HCT116 (cell line): ENCODE data around the gene KBTBD3. TPM values are rescaled to one million over a fixed set of nuclear protein-coding genes. Genes with fewer than 3 reads are reported as not detected.

Experiments
- ATAC-seq: fragments of 200-7000 bp; cut with Tn5 transposase; 2 replicates; pipeline ENCODE4 v1.9.1; 2020; ENCODE audit warnings: mild to moderate bottlenecking, moderate library complexity
- BruUV-seq: library from RNA; stranded (reverse); fragments of 400-500 nt; replicated peaks from 2 replicates; lab custom pipeline; 2021; lab: Mats Ljungman, UMichigan
- CTCF ChIA-PET: fragments of 300-600 bp; sonication (Branson Sonifier 250); formaldehyde crosslinking; loops from one replicate; lab custom pipeline; 2021; ENCODE audit warnings: antibody characterized with exemption; lab: Charles Lee
- POLR2A ChIA-PET: fragments of 300-600, 350-600 bp; sonication (Branson Sonifier 250); formaldehyde crosslinking; loops from one replicate; lab custom pipeline; 2021; ENCODE audit warnings: antibody characterized with exemption; lab: Charles Lee
- RAD21 ChIA-PET, 2 experiments: fragments of 300-600 bp; sonication (Branson Sonifier 250); formaldehyde crosslinking; loops; one replicate each; lab custom pipeline; 2023; ENCODE audit warnings: low total read pairs in 2 of 2; ENCODE audit not compliant: uncharacterized antibody in 2 of 2, unreplicated experiment in 2 of 2, low non-redundant PET in 1 of 2; lab: Charles Lee
- DNase-seq: peaks from one replicate; pipeline ENCODE4 v3.0.0-alpha.2; 2010; ENCODE audit warnings: low read depth, low spot score
- H2AFZ ChIP-seq: fragments of 200-600 bp; shearing (Covaris generic), sonication (generic); 2 replicates; pipeline ENCODE4 v1.6.1; 2017; ENCODE audit warnings: low read depth, mixed run types, mixed read lengths, antibody characterized with exemption, low read length; ENCODE audit not compliant: poor library complexity, severe bottlenecking
- H3K27ac ChIP-seq: 2 replicates; pipeline ENCODE4 v1.5.1; 2012; ENCODE audit warnings: low read depth, low read length
- H3K27me3 ChIP-seq: fragments of 200-600 bp; sonication (generic); 2 replicates; pipeline ENCODE4 v1.6.1; 2016; ENCODE audit warnings: mixed run types, low read length, mixed read lengths; ENCODE audit not compliant: insufficient read depth
- H3K36me3 ChIP-seq, 2 experiments: fragments of 200-500 bp in 1 of 2; fragments of 200-600 bp in 1 of 2; sonication (Bioruptor generic) in 1 of 2; sonication (generic) in 1 of 2; 2 replicates each; pipeline versions ENCODE4 v1.5.1 to v1.6.1; 2014 to 2016; ENCODE audit warnings: low read length in 2 of 2, inconsistent platforms in 1 of 2, mixed read lengths in 1 of 2, mixed run types in 1 of 2; ENCODE audit not compliant: insufficient read depth in 2 of 2, control insufficient read depth in 1 of 2
- H3K4me1 ChIP-seq, 2 experiments: fragments of 200-600 bp in 1 of 2; sonication (generic) in 1 of 2; 2 replicates each; pipeline versions ENCODE4 v1.5.1 to v1.6.1; 2012 to 2017; ENCODE audit warnings: low read length in 2 of 2, inconsistent platforms in 1 of 2, mild to moderate bottlenecking in 1 of 2, mixed read lengths in 1 of 2, mixed run types in 1 of 2, moderate library complexity in 1 of 2; ENCODE audit not compliant: insufficient read depth in 2 of 2, control insufficient read depth in 1 of 2
- H3K4me2 ChIP-seq: fragments of 200-600 bp; sonication (generic); 2 replicates; pipeline ENCODE4 v1.6.1; 2017; ENCODE audit warnings: mixed run types, low read length, mixed read lengths
- H3K4me3 ChIP-seq, 2 experiments: fragments of 200-600 bp in 1 of 2; sonication (generic) in 1 of 2; replicated peaks in 1 of 2; 2 replicates each; pipeline ENCODE4 v1.5.1; 2011 to 2016; ENCODE audit warnings: low read length in 2 of 2, control low read depth in 1 of 2, low read depth in 1 of 2, mild to moderate bottlenecking in 1 of 2, mixed read lengths in 1 of 2, mixed run types in 1 of 2
- H3K79me2 ChIP-seq: fragments of 200-600 bp; sonication (generic); 2 replicates; pipeline ENCODE4 v1.6.1; 2017; ENCODE audit warnings: mild to moderate bottlenecking, mixed run types, low read length, moderate library complexity, mixed read lengths; ENCODE audit not compliant: insufficient read depth
- H3K9ac ChIP-seq: fragments of 200-600 bp; sonication (generic); 2 replicates; pipeline ENCODE4 v1.6.1; 2016; ENCODE audit warnings: low read length, mixed read lengths
- H3K9me2 ChIP-seq: fragments of 200-600 bp; sonication (generic), shearing (Covaris generic); 2 replicates; pipeline ENCODE4 v1.6.1; 2017; ENCODE audit warnings: mixed run types, mild to moderate bottlenecking, moderate library complexity; ENCODE audit not compliant: insufficient read depth
- H3K9me3 ChIP-seq, 2 experiments: fragments of 200-500 bp in 1 of 2; fragments of 200-600 bp in 1 of 2; sonication (Bioruptor generic) in 1 of 2; sonication (generic) in 1 of 2; 2 replicates each; pipeline ENCODE4 v1.6.1; 2014 to 2017; ENCODE audit warnings: low read length in 2 of 2, mixed read lengths in 2 of 2, inconsistent platforms in 1 of 2, low read depth in 1 of 2, mild to moderate bottlenecking in 1 of 2, mixed run types in 1 of 2, moderate library complexity in 1 of 2; ENCODE audit not compliant: control insufficient read depth in 1 of 2, insufficient read depth in 1 of 2
- H4K20me1 ChIP-seq: fragments of 200-600 bp; sonication (generic), shearing (Covaris generic); 2 replicates; pipeline ENCODE4 v1.6.1; 2017; ENCODE audit warnings: mixed run types, mild to moderate bottlenecking, moderate library complexity; ENCODE audit not compliant: insufficient read depth
- CEBPB ChIP-seq: IDR thresholded peaks from 2 replicates; pipeline ENCODE4 v1.6.1; 2012; ENCODE audit warnings: low read depth
- JUND ChIP-seq: IDR thresholded peaks from 2 replicates; pipeline ENCODE4 v1.6.1; 2012
- RAD21 ChIP-seq: IDR thresholded peaks from 2 replicates; pipeline ENCODE4 v1.6.1; 2012; ENCODE audit warnings: low read depth, mild to moderate bottlenecking
- YY1 ChIP-seq: IDR thresholded peaks from 2 replicates; pipeline ENCODE4 v1.6.1; 2011; ENCODE audit warnings: low read length, low read depth, moderate library complexity, mild to moderate bottlenecking; ENCODE audit not compliant: insufficient replicate concordance; ENCODE audit errors: extremely low read depth
- ZFX ChIP-seq: fragments of 450-650 bp; IDR thresholded peaks from 2 replicates; pipeline ENCODE4 v1.6.1; 2017
- intact Hi-C: fragments of 100-400 bp; cut with micrococcal nuclease; formaldehyde crosslinking; loops from 2 replicates; pipeline ENCODE4 v1.10.0; 2022
- total RNA-seq: library from RNA; stranded (reverse); gene quantifications from one replicate; pipeline ENCODE4 v1.2.1, GENCODE V29; 2021; ENCODE audit not compliant: unreplicated experiment

KBTBD3 gene
- total RNA-seq, 1 experiment from 2014 or later = 10.4 TPM

DNA sequence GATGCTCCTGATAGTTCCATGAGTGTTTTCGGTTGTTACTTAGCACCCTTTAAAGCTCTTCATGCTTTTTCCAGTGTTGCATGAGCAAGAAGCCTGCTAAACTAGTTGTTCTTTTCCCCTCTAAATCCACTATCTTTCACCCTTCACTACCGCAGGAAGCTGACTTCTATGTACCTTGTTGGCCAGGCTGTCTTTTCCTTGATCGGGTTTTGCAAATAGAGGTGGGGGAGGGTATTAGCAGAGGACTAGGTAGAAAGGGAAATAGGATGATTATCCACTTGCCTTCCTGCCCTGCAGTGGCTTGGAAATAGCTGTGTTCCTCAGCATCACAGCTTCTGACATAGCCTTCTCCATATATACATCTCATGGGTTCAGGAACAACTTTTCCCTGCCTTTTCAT, 24.2 kb upstream of the KBTBD3 start:
- H3K9me2 ChIP-seq = no peaks in the 10 kb centered on the region
- ATAC-seq (no peak), DNase-seq (no peak)
- H4K20me1 ChIP-seq = no peaks in the 10 kb centered on the region
- no peak overlapping the region for H3K4me2 ChIP-seq
- no peaks in the 10 kb centered on the region for H3K4me1 ChIP-seq
- no peak overlapping the region for H3K4me3 ChIP-seq
- no TSS peak for BruUV-seq
- no peaks in the 10 kb centered on the region for H3K9me3 ChIP-seq
- H3K36me3 ChIP-seq = peaks cover 9 to 19% of the 10 kb centered on the region in 2 experiments; a peak in 3 of 4 replicates
- no peak overlapping the region for H3K27ac ChIP-seq
- RAD21 ChIA-PET = no interaction called here
- no peak overlapping the region for H3K9ac ChIP-seq
- H3K27me3 ChIP-seq = no peaks in the 10 kb centered on the region
- CTCF ChIA-PET = no interaction called here
- no peaks in the 10 kb centered on the region for H3K79me2 ChIP-seq
- no peak for TF ChIP-seq YY1
- intact Hi-C loops = no loop called here
- no peak overlapping the region for H2AFZ ChIP-seq
- POLR2A ChIA-PET = no interaction called here

DNA sequence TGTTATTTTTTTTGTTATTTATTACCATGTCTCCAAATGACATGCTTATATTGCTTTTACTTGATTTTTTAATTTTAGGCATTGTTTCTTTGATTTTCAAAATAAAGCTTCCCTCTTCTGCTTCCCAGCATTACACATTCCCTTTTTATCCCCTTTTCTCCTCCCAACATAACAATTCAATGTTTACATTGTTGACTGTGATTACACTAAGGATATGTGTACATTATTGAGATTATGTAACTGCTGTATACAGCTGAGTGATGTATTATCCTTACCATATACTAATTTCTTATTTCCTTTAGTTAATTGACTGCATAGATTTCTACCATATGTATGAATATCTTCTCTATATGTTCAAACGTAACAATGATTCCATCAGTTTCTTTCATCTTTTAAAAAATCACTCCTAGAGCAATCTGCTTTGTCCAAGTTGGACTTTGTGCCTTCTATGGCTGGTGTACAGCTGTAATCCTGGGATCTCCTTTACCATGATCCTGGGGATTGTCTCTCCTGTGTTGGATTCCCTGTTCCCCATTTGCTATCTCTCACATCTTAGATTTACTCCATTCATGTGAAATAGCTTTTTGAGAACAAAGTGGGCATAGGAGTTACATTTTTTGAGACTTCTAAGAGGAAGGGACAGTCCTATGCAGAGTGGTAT, 21.9 kb upstream of the KBTBD3 start:
- Histone ChIP-seq H3K4me3 (no peak overlapping the region), H3K36me3 (peaks cover 22 to 30% of the 10 kb centered on the region in 2 experiments), H3K9me3 (no peaks in the 10 kb centered on the region), H3K79me2 (peaks cover under 1% of the 10 kb centered on the region; the same call in 1 of the 2 replicates), H4K20me1 (no peaks in the 10 kb centered on the region), H3K27ac (no peak overlapping the region), H3K4me1 (no peaks in the 10 kb centered on the region), H3K9me2 (no peaks in the 10 kb centered on the region), H2AFZ (no peak overlapping the region), H3K4me2 (no peak overlapping the region), H3K27me3 (no peaks in the 10 kb centered on the region), H3K9ac (no peak overlapping the region)
- BruUV-seq = no TSS peak
- intact Hi-C loops = no loop called here
- no peak for TF ChIP-seq ZFX
- no peak for TF ChIP-seq JUND
- no peak for TF ChIP-seq RAD21
- no peak for TF ChIP-seq CEBPB
- ATAC-seq = no peak
- ChIA-PET CTCF (no interaction called here), RAD21 (no interaction called here), POLR2A (no interaction called here)
- no peak for DNase-seq
